ENCODE results near the gene KCNAB1.

Gene KCNAB1

GRCh38 chr3:156412600-156412999 is 292.2 kb downstream of the KCNAB1 start:
- DNase-seq (ENCODE audit: low spot score), result no peak

- no peak for DNase-seq (ENCODE audit: low spot score)
Measured at GRCh38 chr3:156413293-156413892, 293.0 kb downstream of the KCNAB1 start.

- no peak for DNase-seq (ENCODE audit: low spot score)
Measured at GRCh38 chr3:156416846-156417558, 296.6 kb downstream of the KCNAB1 start.

- no peak for DNase-seq (ENCODE audit: low spot score)
Measured at GRCh38 chr3:156417559-156418132, 297.3 kb downstream of the KCNAB1 start.

GRCh38 chr3:156418428-156418827 is 298.1 kb downstream of the KCNAB1 start:
- no peak for DNase-seq (ENCODE audit: low spot score)

- no peak for DNase-seq (ENCODE audit: low spot score)
Measured at GRCh38 chr3:156421534-156421933, 301.2 kb downstream of the KCNAB1 start.

GRCh38 chr3:156424758-156425157 is 304.4 kb downstream of the KCNAB1 start:
- DNase-seq (ENCODE audit: low spot score), result no peak

- DNase-seq (ENCODE audit: low spot score), result no peak
Measured at GRCh38 chr3:156425651-156426050, 305.3 kb downstream of the KCNAB1 start.

GRCh38 chr3:156429125-156429524 is 308.7 kb downstream of the KCNAB1 start:
- no peak for DNase-seq (ENCODE audit: low spot score)

- DNase-seq (ENCODE audit: low spot score), result no peak
Measured at GRCh38 chr3:156431334-156432124, 311.2 kb downstream of the KCNAB1 start.

GRCh38 chr3:156432563-156432962 is 312.2 kb downstream of the KCNAB1 start:
- DNase-seq (ENCODE audit: low spot score), result no peak

- peak; percentile 21 for DNase-seq (ENCODE audit: low spot score)
Measured at GRCh38 chr3:156433138-156433537, 312.8 kb downstream of the KCNAB1 start.

GRCh38 chr3:156433910-156434309 is 313.5 kb downstream of the KCNAB1 start:
- DNase-seq (ENCODE audit: low spot score), result peak; percentile 27

- no peak for DNase-seq (ENCODE audit: low spot score)
Measured at GRCh38 chr3:156434921-156435320, 314.5 kb downstream of the KCNAB1 start.

- no peak for DNase-seq (ENCODE audit: low spot score)
Measured at GRCh38 chr3:156443079-156443478, 322.7 kb downstream of the KCNAB1 start.

- DNase-seq (ENCODE audit: low spot score), result no peak
Measured at GRCh38 chr3:156445117-156446090, 325.0 kb downstream of the KCNAB1 start.

GRCh38 chr3:156448300-156448699 is 327.9 kb downstream of the KCNAB1 start:
- peak; percentile 35 for DNase-seq (ENCODE audit: low spot score)

GRCh38 chr3:156449710-156450574 is 329.6 kb downstream of the KCNAB1 start:
- DNase-seq (ENCODE audit: low spot score), result peak; percentile 9

- DNase-seq (ENCODE audit: low spot score), result no peak
Measured at GRCh38 chr3:156455839-156456238, 335.5 kb downstream of the KCNAB1 start.

- DNase-seq (ENCODE audit: low spot score), result no peak
Measured at GRCh38 chr3:156456771-156457224, 336.4 kb downstream of the KCNAB1 start.

All from hepatic stellate cell (primary cell).